Eye (tissue), 1 donor: Measurements from ENCODE around the gene OSR1.
"Not testable (repeated sequence)": the region's sequence is repeated elsewhere in the genome, so short reads cannot be mapped to it uniquely, and the experiment has no call there.

Experiments
- DNase-seq: peaks from one replicate; pipeline ENCODE4 v3.0.0-alpha.2; 2015

The OSR1 gene

GRCh38 chr2:19358242-19359020 is at the start of gene OSR1:
OSR1 (minus strand) TSS chr2:19358623; CDS start chr2:19353805, 4,818 bp downstream.
- peak; percentile 82 for DNase-seq

GRCh38 chr2:19403785-19404184 is 45.4 kb upstream of the OSR1 start:
- DNase-seq, result no peak

DNA sequence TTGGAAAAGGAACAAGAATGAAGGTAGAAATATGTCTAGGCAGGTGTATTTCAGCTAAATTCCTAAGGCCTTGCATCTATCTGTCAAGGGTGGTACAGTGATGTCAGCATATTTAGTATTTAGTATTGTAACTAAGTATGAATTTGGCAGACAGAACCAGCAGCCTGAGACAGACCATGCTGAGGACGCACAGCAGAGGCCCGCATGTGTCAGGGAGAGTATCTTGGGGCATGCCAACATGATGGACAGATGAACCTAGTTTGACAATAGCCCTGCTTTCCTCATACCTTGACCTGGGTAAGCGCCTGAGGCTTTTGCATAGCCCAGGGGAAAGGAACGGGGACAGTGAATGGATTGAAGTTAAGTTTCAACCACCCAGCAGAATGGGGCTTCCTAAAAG is 33.8 kb upstream of the OSR1 start:
- no peak for DNase-seq

- not testable (repeated sequence) for DNase-seq
These were observed 31.0 kb upstream of the OSR1 start for GRCh38 chr2:19389469-19389868.

DNA sequence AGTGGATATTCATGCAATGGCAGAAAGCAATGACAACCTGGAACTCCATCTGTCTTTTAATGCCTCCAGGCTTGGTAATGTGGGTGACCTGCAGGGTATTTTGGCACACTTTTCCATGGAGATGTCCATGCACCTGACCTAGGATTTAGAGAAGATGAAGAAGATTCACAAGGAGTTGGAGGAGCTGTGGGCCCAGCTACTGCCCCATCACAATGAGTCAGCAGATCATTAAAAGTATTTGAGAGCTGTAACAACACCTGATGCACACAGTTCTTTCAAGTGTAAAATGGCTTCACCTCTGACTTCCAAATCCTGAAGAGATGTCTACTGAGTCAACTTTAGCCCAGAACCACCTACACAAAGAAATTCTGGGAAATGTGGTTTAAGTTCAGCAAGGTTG is 22.1 kb upstream of the OSR1 start:
- DNase-seq, result no peak

- DNase-seq, result no peak
These were observed 20.5 kb upstream of the OSR1 start for GRCh38 chr2:19378939-19379338.

DNA sequence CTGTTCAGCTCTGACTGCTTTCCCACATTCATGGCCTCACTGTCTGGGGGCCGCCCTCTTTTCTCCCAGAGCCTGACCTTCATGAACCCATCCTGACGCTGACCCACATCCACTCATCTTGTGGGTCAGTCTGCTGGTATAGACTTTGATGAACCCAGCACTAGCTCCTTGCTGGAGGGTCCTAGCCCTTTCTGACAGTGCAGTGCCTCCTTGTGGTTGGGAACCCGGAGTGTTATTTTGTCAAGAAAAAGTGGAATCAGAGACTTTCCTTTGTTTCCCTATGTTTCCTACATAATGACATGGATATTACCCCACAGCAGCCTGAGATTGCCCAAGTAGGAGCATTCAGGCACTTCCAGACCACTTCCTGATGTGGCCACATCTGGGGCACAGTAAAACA is 19.3 kb upstream of the OSR1 start:
- DNase-seq, result no peak

GRCh38 chr2:19373352-19373751 is 14.9 kb upstream of the OSR1 start:
- DNase-seq, result no peak

DNA sequence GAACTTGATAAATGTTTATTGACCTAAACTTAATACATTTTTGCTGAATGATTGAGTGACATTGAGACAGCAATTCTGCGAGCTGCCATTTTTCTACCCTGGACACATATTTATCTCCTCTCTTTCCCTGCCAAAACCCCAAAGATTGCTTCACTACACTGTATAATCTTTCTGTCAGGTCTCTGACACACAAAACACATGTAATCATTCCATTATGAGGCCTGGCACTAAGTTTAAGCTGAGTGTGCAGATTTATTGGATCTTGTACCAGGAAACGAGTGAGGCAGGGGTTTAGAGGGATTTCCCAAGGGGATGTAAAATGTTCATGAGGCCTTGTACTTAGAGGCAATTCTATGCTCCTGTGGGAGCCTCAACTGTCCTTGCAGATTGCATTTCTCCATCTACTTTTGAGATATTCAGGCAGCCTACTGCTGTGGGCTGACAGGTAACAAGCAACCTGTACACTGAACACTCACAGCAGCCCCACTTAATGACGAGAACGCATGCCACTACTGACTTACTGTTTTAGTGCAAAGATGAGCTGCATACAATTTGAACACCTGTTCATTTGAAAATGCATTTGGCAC is 13.7 kb upstream of the OSR1 start:
- peak; percentile 6 for DNase-seq

- DNase-seq, result peak; percentile 22
These were observed 11.0 kb upstream of the OSR1 start for GRCh38 chr2:19369341-19369955.

GRCh38 chr2:19368760-19369159 is 10.3 kb upstream of the OSR1 start:
- DNase-seq, result no peak

GRCh38 chr2:19367326-19367725 is 8.9 kb upstream of the OSR1 start:
- DNase-seq, result no peak

- DNase-seq, result no peak
These were observed 6.7 kb upstream of the OSR1 start for GRCh38 chr2:19365126-19365525.

DNA sequence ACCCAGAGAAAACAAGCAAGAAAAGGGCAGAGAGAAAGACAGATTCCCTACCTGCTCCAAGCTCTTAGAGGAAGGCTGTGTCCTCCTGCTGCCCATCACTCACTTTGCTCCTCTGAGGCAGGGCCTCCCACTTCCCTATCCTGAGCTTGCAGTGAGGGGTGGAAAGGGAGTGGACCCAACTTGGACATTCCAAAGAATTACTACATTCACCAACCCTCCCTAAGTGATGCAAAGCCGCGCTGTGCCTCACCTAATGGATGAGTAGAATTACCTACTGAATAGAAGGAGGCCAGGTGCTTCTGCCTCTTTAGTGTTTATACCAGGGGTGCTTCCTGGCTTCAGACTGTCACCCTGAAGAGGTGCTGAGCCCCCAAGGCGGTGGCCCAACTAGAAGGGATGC is 5.6 kb upstream of the OSR1 start:
- DNase-seq, result no peak

DNA sequence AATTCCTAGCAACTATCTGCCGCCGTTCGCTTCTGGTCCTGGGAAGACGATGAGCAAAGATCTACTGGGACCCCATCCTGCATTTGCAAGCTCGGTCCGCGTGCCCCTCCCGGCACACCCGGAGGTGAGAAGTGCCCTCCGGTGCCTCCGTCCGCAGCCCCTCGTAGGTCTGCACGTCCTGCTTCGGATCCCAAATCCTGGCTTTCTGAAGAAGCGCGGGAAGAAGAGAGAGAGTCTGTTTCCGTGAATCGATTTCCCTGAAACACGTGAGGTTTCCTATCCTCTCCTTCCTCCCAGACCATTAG is 5.0 kb upstream of the OSR1 start:
- DNase-seq, result no peak

- DNase-seq, result peak; percentile 95
These were observed 4.5 kb upstream of the OSR1 start for GRCh38 chr2:19362755-19363473.

DNA sequence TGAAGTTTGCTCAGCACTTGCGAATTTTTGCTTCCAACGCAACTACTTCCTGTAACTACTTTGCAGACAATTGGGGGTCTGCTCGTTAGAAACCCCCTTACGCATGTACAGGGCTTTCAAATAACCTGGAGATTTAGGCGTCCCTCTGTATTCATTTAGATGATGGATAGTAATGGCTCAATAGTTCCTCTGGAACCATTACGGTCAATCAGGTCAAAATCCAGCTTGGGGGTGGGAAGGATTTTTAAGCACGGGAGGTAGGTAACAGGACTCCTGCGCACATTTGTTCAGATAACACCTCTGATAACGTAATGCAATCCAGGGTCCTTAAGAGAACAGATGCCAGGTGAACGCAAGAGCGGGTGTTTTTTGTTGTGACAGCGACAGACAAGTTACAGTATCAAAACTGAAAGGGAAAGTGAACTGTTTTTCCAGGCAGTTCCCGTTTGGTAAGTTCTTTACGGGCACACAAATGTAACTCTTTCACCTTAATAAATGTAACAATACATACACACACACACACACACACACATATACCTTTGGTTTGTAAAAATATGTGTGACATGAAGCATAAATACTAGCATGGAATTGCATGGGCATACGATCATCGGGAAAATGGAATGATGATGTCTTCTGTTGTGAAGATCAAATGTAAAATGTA is 3.8 kb upstream of the OSR1 start:
- DNase-seq, result peak; percentile 76

DNA sequence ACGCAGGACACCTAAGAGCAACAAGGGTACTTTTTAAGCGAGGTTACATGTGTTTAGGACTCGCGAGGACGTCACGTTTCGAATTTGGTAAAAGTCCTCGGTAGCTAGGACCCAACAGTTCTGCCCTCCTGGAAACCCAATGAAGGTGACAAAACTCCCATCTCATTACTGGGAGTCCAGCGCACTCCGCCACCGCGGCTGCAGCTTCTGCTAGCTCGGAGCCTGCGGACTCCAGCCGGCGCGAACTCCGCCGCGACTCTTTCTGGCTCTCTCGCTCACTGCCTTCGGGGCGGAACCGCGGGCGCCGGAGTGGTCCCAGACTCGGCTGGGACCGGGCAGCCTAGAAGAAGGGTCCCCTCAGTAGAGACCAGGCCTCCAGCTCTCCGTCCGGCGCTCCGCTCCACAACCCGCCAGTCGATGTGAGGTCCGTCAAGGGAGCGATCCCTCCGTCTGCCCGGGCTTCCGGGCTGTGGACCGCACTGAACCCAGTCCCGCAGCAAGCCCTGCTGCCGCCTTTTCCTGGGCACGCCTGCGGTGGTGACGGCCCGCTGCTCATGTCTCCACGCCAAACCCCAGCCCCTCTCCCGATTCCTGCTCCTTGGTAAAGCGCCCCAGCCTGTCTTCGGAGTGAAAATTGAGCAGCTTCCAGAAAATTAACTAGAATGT is 3.0 kb upstream of the OSR1 start:
- peak; percentile 79 for DNase-seq

GRCh38 chr2:19360966-19361321 is 2.5 kb upstream of the OSR1 start:
- DNase-seq, result no peak

- peak; percentile 66 for DNase-seq
These were observed 2.0 kb upstream of the OSR1 start for GRCh38 chr2:19360266-19360965.

DNA sequence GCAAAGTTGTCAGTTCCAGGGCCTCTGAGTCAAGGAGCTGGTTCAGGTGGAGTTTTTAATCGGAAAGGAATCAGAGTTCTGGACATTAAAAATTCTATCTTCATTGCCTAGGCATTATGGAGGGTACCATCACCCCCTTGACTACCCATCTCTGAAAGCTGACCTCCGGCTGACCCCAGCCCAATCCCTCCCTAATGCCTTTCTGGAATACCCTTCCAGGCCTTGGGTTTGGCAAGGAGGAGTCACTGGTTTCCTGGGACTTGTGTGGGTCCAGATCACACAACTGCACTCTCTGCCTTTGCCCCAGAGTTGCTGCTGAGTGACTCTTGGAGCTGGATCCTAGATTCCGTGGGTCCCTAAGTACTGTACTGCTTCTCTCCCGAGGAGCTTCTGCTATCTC is 1.0 kb upstream of the OSR1 start:
- DNase-seq, result no peak

GRCh38 chr2:19359021-19359357 is 566 bp upstream of the OSR1 start:
- no peak for DNase-seq
